ENCODE results near the gene BAIAP2L2. TPM values are rescaled to one million over a fixed set of nuclear protein-coding genes. Genes with fewer than 3 reads are reported as not detected.

Gene BAIAP2L2
- total and polyA plus RNA-seq, 2 experiments from 2014 or later: 4.4 to 8.2 TPM

- no peaks in the 10 kb centered on the region for H3K27me3 ChIP-seq
- TF ChIP-seq EZH2phosphoT487 (IDR thresholded peaks at IDR 0.05; ENCODE audit: low read depth, severe bottlenecking, unreplicated experiment) (no peak), EZH2 (IDR thresholded peaks at IDR 0.05; ENCODE audit: borderline replicate concordance) (no peak), CTCF (IDR thresholded peaks at IDR 0.05; ENCODE audit: poor library complexity) (no peak)
- H4K20me1 ChIP-seq (ENCODE audit: insufficient read depth, poor library complexity, severe bottlenecking): no peaks in the 10 kb centered on the region
- no peak overlapping the region for H3K27ac ChIP-seq
- H2AFZ ChIP-seq: no peak overlapping the region
- no peak overlapping the region for H3K4me3 ChIP-seq
- no peaks in the 10 kb centered on the region for H3K36me3 ChIP-seq (replicated peaks; ENCODE audit: insufficient read depth, low read depth)
- no peaks in the 10 kb centered on the region for H3K79me2 ChIP-seq
- H3K9me3 ChIP-seq (ENCODE audit: low read depth): no peaks in the 10 kb centered on the region
- H3K9me2 ChIP-seq (replicated peaks; ENCODE audit: insufficient read depth): no peaks in the 10 kb centered on the region
- DNase-seq (ENCODE audit: low spot score): no peak
- no peak overlapping the region for H3K4me2 ChIP-seq
- peaks cover 6% of the 10 kb centered on the region for H3K4me1 ChIP-seq (ENCODE audit: insufficient read depth)
- 82% methylated on average over 10 of the region's 10 CpGs for WGBS (ENCODE audit: low lambda C conversion rate, missing lambda C conversion rate)
These were observed 74.0 kb downstream of the BAIAP2L2 start for GRCh38 chr22:38036392-38037062.

- Histone ChIP-seq H3K4me1 (ENCODE audit: insufficient read depth) (peaks cover 7% of the 10 kb centered on the region), H3K79me2 (no peaks in the 10 kb centered on the region), H3K27me3 (no peaks in the 10 kb centered on the region), H2AFZ (no peak overlapping the region), H3K36me3 (replicated peaks; ENCODE audit: insufficient read depth, low read depth) (no peaks in the 10 kb centered on the region), H3K27ac (no peak overlapping the region), H3K4me3 (no peak overlapping the region), H4K20me1 (ENCODE audit: insufficient read depth, poor library complexity, severe bottlenecking) (no peaks in the 10 kb centered on the region), H3K4me2 (no peak overlapping the region), H3K9me2 (replicated peaks; ENCODE audit: insufficient read depth) (no peaks in the 10 kb centered on the region), H3K9me3 (ENCODE audit: low read depth) (no peaks in the 10 kb centered on the region)
- 87% methylated on average over 9 of the region's 9 CpGs for WGBS (ENCODE audit: low lambda C conversion rate, missing lambda C conversion rate)
- TF ChIP-seq EZH2phosphoT487 (IDR thresholded peaks at IDR 0.05; ENCODE audit: low read depth, severe bottlenecking, unreplicated experiment): no peak
- no peak for TF ChIP-seq CTCF (IDR thresholded peaks at IDR 0.05; ENCODE audit: poor library complexity)
- TF ChIP-seq EZH2 (IDR thresholded peaks at IDR 0.05; ENCODE audit: borderline replicate concordance): no peak
- DNase-seq (ENCODE audit: low spot score): no peak
These were observed 75.0 kb downstream of the BAIAP2L2 start for GRCh38 chr22:38035530-38035885.

Other genes with a start within 250 kb of the BAIAP2L2 start
- 20.3 and 26.1 TPM in 2 replicates for gene MICALL1, start 204.4 kb downstream of the BAIAP2L2 start, total RNA-seq
- gene MICALL1, start 204.4 kb downstream of the BAIAP2L2 start, polyA plus RNA-seq: 11.7 and 15.0 TPM in 2 replicates
- 0.30 TPM in 1 of 2 replicates, not detected in the other for gene C22orf23, start 157.1 kb downstream of the BAIAP2L2 start, total RNA-seq
- 0.29 TPM in 1 of 2 replicates, not detected in the other for gene C22orf23, start 157.1 kb downstream of the BAIAP2L2 start, polyA plus RNA-seq
- gene POLR2F, start 157.0 kb downstream of the BAIAP2L2 start, total RNA-seq: 59.4 and 74.3 TPM in 2 replicates
- 119 and 129 TPM in 2 replicates for gene POLR2F, start 157.0 kb downstream of the BAIAP2L2 start, polyA plus RNA-seq
- not detected in 2 replicates for gene SOX10, start 126.1 kb downstream of the BAIAP2L2 start, total RNA-seq
- gene SOX10, start 126.1 kb downstream of the BAIAP2L2 start, polyA plus RNA-seq: not detected in 2 replicates
- 26.2 and 42.7 TPM in 2 replicates for gene PICK1, start 53.3 kb downstream of the BAIAP2L2 start, total RNA-seq
- gene PICK1, start 53.3 kb downstream of the BAIAP2L2 start, polyA plus RNA-seq: 43.1 and 54.9 TPM in 2 replicates
- gene SLC16A8, start 26.5 kb downstream of the BAIAP2L2 start, total RNA-seq: not detected in 2 replicates
- 0.63 and 1.6 TPM in 2 replicates for gene SLC16A8, start 26.5 kb downstream of the BAIAP2L2 start, polyA plus RNA-seq
- gene PLA2G6, start 71.1 kb upstream of the BAIAP2L2 start, total RNA-seq: 28.2 and 39.9 TPM in 2 replicates
- gene PLA2G6, start 71.1 kb upstream of the BAIAP2L2 start, polyA plus RNA-seq: 30.2 and 42.6 TPM in 2 replicates
- gene MAFF, start 91.3 kb upstream of the BAIAP2L2 start, total RNA-seq: 55.9 and 70.4 TPM in 2 replicates
- 67.2 and 76.3 TPM in 2 replicates for gene MAFF, start 91.3 kb upstream of the BAIAP2L2 start, polyA plus RNA-seq
- 32.1 and 58.2 TPM in 2 replicates for gene TMEM184B, start 162.3 kb upstream of the BAIAP2L2 start, total RNA-seq
- gene TMEM184B, start 162.3 kb upstream of the BAIAP2L2 start, polyA plus RNA-seq: 90.0 and 102 TPM in 2 replicates
- gene CSNK1E, start 206.7 kb upstream of the BAIAP2L2 start, total RNA-seq: 85.8 and 89.5 TPM in 2 replicates
- 123 and 152 TPM in 2 replicates for gene CSNK1E, start 206.7 kb upstream of the BAIAP2L2 start, polyA plus RNA-seq

Data from hepatocyte (in vitro differentiated cells).